ENCODE data around the gene PTH1R.

Gene PTH1R

DNA sequence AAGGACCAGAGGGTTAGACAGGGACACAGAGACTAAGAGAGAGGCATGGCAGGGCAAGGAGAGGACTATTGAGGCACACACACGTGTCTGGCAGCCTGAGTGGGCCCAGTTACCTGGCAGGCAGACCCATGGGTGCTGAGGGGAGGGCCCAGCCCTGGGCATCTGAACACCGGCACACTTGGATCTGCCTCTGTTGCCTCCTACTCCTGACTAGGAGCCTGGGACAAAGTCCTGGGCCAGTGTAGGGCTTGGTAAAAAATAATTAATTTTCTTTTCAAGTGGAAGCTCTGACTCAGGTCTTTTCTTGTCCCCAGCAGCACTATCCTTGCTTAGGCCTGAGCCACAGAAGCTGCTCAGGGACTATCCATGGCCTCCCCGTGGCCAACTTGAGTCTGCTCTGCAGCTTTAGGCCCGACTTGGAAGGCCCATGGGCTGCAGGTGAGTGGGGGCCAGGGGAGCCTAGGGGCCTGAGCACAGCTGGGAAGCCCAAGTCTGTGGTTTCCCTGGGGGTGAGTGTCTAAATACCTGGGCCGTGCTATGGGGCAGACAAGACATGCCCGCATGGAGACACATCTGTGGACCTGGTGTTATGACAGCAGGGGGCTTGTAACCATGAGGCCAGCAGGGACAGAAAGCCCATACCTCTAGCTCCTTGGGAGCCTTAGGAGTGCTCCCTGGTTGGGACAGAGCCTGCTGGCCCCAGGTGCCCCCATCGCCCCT, at the start of gene PTH1R:
TSS of gene PTH1R (plus strand) at position 316 of the 720 bp plus-strand sequence. CDS start 5,839 bp downstream, outside the sequence.
- Histone ChIP-seq H3K4me3 (ENCODE audit: low read length) (no peak within 1 kb of the TSS), H3K36me3 (replicated peaks; ENCODE audit: low read depth, low read length) (no peaks in the 10 kb centered on the region), H4K20me1 (ENCODE audit: insufficient read depth, low read length) (no peaks in the 10 kb centered on the region), H3K9ac (ENCODE audit: low read length) (no peak within 1 kb of the TSS), H3K27ac (ENCODE audit: low read length) (no peak within 1 kb of the TSS), H3K4me2 (ENCODE audit: low read length) (no peak within 1 kb of the TSS), H3K27me3 (ENCODE audit: low read depth, low read length) (0 out of 2 replicates have a peak, but pooled peaks cover 7% of the 10 kb centered on the region), H2AFZ (ENCODE audit: low read depth, low read length) (no peak within 1 kb of the TSS; the same call in 1 of the 2 replicates), H3K4me1 (ENCODE audit: low read length) (no peaks in the 10 kb centered on the region), H3K79me2 (ENCODE audit: low read length) (no peaks in the 10 kb centered on the region), H3K9me3 (ENCODE audit: insufficient read depth, low read length) (no peaks in the 10 kb centered on the region)
- TF ChIP-seq, protein P1, sequence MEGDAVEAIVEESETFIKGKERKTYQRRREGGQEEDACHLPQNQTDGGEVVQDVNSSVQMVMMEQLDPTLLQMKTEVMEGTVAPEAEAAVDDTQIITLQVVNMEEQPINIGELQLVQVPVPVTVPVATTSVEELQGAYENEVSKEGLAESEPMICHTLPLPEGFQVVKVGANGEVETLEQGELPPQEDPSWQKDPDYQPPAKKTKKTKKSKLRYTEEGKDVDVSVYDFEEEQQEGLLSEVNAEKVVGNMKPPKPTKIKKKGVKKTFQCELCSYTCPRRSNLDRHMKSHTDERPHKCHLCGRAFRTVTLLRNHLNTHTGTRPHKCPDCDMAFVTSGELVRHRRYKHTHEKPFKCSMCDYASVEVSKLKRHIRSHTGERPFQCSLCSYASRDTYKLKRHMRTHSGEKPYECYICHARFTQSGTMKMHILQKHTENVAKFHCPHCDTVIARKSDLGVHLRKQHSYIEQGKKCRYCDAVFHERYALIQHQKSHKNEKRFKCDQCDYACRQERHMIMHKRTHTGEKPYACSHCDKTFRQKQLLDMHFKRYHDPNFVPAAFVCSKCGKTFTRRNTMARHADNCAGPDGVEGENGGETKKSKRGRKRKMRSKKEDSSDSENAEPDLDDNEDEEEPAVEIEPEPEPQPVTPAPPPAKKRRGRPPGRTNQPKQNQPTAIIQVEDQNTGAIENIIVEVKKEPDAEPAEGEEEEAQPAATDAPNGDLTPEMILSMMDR (IDR thresholded peaks at IDR 0.05; ENCODE audit: low read depth, low read length), result no peak
- TF ChIP-seq EZH2phosphoT487 (IDR thresholded peaks at IDR 0.05; ENCODE audit: low read depth), result no peak

- Histone ChIP-seq H3K4me1 (ENCODE audit: low read length) (no peaks in the 10 kb centered on the region), H3K9ac (ENCODE audit: low read length) (no peak overlapping the region), H3K4me3 (ENCODE audit: low read length) (no peak overlapping the region), H2AFZ (ENCODE audit: low read depth, low read length) (no peak overlapping the region), H3K27ac (ENCODE audit: low read length) (no peak overlapping the region), H3K4me2 (ENCODE audit: low read length) (no peak overlapping the region), H3K36me3 (replicated peaks; ENCODE audit: low read depth, low read length) (no peaks in the 10 kb centered on the region), H3K27me3 (ENCODE audit: low read depth, low read length) (no peaks in the 10 kb centered on the region), H4K20me1 (ENCODE audit: insufficient read depth, low read length) (no peaks in the 10 kb centered on the region), H3K79me2 (ENCODE audit: low read length) (no peaks in the 10 kb centered on the region), H3K9me3 (ENCODE audit: insufficient read depth, low read length) (no peaks in the 10 kb centered on the region)
- no peak for TF ChIP-seq EZH2phosphoT487 (IDR thresholded peaks at IDR 0.05; ENCODE audit: low read depth)
- TF ChIP-seq, protein P1 (IDR thresholded peaks at IDR 0.05; ENCODE audit: low read depth, low read length), result no peak
These were observed 47.8 kb upstream of the PTH1R start for GRCh38 chr3:46829699-46830208.

DNA sequence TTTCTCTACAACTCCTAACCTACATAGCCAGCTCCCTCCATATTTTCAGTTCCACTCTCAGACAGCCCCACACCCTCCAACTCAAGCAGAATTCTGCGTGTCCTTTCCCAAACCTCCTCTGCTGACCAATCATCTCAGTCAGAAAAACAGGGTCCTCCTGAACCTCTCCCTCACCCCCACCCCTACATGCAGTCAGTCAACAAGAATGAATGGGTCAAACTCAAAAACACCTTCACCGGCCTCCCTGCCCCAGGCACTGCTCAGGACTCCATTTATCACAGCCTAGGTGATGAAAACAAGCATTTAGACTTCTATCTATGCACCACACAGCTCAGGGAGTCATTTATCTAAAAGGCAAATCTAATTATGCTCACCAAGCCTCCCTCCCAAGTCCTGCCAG, 46.7 kb upstream of the PTH1R start:
- Histone ChIP-seq H3K4me1 (ENCODE audit: low read length) (no peaks in the 10 kb centered on the region), H3K27ac (ENCODE audit: low read length) (no peak overlapping the region), H3K9ac (ENCODE audit: low read length) (no peak overlapping the region), H3K79me2 (ENCODE audit: low read length) (no peaks in the 10 kb centered on the region), H3K36me3 (replicated peaks; ENCODE audit: low read depth, low read length) (no peaks in the 10 kb centered on the region), H3K4me3 (ENCODE audit: low read length) (no peak overlapping the region), H3K9me3 (ENCODE audit: insufficient read depth, low read length) (no peaks in the 10 kb centered on the region), H3K4me2 (ENCODE audit: low read length) (no peak overlapping the region), H2AFZ (ENCODE audit: low read depth, low read length) (no peak overlapping the region), H3K27me3 (ENCODE audit: low read depth, low read length) (no peaks in the 10 kb centered on the region), H4K20me1 (ENCODE audit: insufficient read depth, low read length) (no peaks in the 10 kb centered on the region)
- TF ChIP-seq EZH2phosphoT487 (IDR thresholded peaks at IDR 0.05; ENCODE audit: low read depth), result no peak
- TF ChIP-seq, protein P1 (IDR thresholded peaks at IDR 0.05; ENCODE audit: low read depth, low read length), result no peak

- Histone ChIP-seq H3K79me2 (ENCODE audit: low read length) (no peaks in the 10 kb centered on the region), H3K4me1 (ENCODE audit: low read length) (no peaks in the 10 kb centered on the region), H3K4me2 (ENCODE audit: low read length) (no peak overlapping the region), H3K9ac (ENCODE audit: low read length) (no peak overlapping the region), H3K27ac (ENCODE audit: low read length) (no peak overlapping the region), H2AFZ (ENCODE audit: low read depth, low read length) (no peak overlapping the region), H3K9me3 (ENCODE audit: insufficient read depth, low read length) (no peaks in the 10 kb centered on the region), H3K27me3 (ENCODE audit: low read depth, low read length) (no peaks in the 10 kb centered on the region), H3K36me3 (replicated peaks; ENCODE audit: low read depth, low read length) (no peaks in the 10 kb centered on the region), H3K4me3 (ENCODE audit: low read length) (no peak overlapping the region), H4K20me1 (ENCODE audit: insufficient read depth, low read length) (no peaks in the 10 kb centered on the region)
- TF ChIP-seq, protein P1 (IDR thresholded peaks at IDR 0.05; ENCODE audit: low read depth, low read length), result no peak
- TF ChIP-seq EZH2phosphoT487 (IDR thresholded peaks at IDR 0.05; ENCODE audit: low read depth), result no peak
These were observed 46.2 kb upstream of the PTH1R start for GRCh38 chr3:46831316-46831715.

Measured in OCI-LY3 (cell line).